ENCODE results near the gene ZNF286A.

- TF ChIP-seq EZH2 (IDR thresholded peaks at IDR 0.05) (no peak), POLR2AphosphoS5 (IDR thresholded peaks at IDR 0.05; ENCODE audit: borderline replicate concordance, low read depth, low read length) (no peak), FOXP2 (optimal IDR thresholded peaks at IDR 0.05; ENCODE audit: control extremely low read depth, extremely low read length, insufficient read depth) (no peak)
Observed at GRCh38 chr17:15658296-15658695, 41.3 kb upstream of the ZNF286A start.
